NCI-H510A (cell line): ENCODE data around the gene UBE2QL1.

ENCODE experiments used
- DNase-seq: peaks from one replicate; lab custom pipeline; 2025; lab: John Stamatoyannopoulos, UW

UBE2QL1 gene, protein sequence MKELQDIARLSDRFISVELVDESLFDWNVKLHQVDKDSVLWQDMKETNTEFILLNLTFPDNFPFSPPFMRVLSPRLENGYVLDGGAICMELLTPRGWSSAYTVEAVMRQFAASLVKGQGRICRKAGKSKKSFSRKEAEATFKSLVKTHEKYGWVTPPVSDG

DNA sequence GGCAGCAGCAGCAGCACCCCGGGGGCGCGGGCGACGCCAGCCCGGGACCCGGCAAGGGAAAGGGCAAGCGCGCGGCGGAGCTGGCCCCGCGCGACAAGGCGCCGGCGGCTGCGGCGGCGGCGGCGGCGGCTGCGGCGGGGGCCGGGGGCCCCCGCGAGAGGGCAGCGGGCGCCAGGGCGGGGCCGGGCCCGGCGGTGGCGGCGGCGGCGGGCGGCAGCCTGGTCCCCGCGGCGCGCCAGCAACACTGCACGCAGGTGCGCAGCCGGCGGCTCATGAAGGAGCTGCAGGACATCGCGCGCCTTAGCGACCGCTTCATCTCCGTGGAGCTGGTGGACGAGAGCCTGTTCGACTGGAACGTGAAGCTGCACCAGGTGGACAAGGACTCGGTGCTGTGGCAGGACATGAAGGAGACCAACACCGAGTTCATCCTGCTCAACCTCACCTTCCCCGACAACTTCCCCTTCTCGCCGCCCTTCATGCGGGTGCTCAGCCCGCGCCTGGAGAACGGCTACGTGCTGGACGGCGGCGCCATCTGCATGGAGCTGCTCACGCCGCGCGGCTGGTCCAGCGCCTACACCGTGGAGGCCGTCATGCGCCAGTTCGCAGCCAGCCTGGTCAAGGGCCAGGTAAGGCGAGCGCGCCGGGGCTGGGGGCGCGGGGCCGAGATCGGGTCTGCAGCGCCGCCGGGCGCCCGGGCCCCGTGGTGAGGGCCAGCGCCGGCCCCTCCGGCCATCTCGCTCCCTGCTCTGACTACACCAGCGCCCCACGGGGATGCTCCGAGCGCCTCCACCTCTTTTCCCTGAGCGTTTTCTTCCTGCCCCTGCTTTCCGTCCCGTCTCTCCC is at the start of gene UBE2QL1:
Gene UBE2QL1, plus strand, starts transcription at position 238 of the 843 bp plus-strand sequence. Its CDS starts 35 bp downstream, at position 273.
- DNase-seq = peak; percentile 69

DNA sequence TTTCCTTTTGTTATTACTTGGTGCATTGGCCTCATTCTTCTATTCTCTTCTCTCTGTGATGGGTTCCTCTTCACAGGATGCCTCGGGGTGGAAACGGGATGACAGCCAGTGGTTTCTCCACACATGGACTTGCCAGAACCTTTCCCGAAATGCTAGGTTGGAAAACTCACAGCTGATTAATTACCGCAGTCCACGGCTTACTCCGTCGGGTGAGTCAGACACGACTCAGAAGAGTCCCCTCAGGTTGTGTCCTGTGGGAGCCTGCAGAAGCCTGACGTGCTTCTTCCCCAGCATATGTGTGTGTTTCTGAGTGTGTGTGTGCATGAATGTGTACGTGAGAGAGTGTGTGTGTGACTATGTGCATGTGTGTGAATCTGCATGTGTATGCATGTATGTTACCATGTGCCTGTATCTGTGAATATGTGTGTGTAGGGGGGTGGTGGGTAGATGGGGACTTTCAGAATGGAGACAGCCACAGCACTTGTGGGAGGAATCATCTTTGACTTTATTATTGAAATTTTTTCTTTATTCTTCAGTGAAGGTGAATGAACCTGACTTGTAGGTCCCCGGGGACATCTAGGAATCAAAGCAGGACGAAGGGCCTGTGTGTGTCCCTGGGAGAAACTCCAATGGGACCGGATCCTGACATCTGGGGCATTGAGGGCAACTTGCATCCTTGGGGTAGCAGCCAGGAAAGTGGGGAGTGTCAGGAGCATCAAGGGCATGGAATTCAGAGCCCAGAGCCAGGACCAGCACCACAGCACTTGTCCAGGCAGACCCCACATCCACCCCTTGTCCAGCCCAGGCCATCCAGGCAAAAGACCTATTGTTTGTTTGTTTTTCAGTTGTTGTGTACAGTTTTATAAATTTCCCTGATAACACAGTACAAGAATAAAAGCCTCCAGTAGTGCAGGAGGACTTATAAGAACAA is 48.4 kb upstream of the UBE2QL1 start:
- no peak for DNase-seq

DNA sequence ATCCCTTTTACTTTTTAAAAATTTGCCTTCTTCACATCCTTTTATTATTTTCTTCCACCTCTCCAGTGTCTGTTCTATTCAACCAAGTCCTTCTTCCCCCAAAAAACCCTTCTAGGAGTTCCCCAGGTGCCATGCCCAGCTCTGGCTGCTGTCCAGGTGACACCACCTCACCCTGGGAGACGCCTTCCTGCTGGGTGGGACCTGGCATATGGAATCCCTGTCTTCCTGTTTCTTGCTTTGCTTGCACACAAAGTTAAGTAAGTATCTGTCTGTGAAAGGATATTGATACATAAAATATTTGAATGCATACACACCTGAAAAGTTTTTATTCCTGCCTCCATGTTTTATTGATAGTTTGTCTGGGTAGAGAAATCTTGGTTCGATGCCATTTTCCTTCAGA is 47.2 kb upstream of the UBE2QL1 start:
- no peak for DNase-seq

DNA sequence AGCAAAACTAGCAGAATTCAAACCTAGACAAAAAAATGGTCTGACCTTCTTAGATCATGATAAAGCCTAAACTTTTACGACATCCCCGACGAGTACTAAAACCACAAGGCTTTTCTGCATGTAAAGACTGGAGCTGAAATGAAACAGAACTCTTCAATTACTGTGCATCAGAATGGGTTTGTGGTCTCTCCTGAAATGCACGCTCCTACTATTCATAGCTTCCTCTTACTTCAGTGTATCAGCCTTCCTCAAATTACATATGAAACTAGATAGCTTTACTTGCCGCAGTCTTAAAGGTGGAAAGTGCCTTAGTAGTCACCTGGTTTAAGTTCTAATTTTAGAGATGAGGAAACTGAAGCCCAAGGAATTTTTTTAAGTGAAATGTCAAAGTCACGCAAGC is 45.7 kb upstream of the UBE2QL1 start:
- no peak for DNase-seq

DNA sequence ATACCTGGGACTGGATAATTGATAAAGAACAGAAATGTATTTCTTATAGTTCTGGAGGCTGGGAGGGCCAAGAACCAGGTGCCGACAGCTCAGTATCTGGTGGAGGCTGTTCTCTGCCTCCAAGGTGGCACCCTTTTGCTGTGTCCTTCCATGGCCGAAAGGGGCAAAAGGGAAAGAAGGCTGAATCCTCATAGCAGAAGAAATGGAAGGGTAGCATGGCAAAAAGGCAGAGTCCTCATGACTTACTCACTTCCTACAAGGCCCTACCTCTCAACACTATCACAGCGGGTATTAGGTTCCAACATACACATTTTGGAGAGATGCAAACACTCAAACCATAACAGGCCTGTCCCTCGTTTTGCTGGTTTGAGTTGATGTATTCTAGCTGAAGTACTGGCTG is 45.2 kb upstream of the UBE2QL1 start:
- DNase-seq = no peak

DNA sequence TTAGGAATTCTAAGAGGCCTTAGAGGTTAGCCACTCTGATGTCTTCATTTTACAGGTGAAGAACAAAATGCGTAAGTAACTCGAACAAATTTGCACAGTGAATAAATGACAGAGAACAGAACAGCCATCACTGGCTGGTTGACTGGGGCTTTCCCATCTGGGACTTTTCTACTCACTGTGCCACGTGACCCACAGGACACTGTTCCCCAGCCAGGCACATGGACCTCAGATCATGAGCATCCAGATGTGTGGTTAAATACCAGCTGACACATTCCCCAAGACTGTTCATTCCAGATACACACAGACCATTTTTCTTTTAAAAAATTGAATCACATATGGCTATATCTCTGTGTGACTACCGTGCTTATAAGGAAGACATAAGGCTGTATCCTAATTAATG is 44.5 kb upstream of the UBE2QL1 start:
- no peak for DNase-seq

DNA sequence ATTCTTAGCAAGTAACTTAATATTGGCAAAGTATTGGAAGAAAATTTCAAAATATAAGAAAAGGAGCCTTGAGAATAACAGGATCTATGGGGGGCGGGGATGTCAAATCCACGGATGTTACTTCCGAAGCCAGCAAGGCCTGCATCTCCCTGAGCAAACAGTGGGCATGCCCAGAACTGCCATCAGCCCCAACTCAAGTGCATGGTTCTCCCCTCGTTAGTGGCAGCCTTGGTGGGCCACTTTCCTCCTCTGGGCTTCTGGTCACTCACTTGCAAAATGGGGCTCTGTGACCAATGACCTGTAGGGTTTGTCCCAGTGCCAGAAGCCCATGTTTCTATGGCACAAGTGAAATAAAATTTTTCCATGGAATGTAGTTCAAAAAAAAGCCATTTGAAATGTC is 43.1 kb upstream of the UBE2QL1 start:
- no peak for DNase-seq

DNA sequence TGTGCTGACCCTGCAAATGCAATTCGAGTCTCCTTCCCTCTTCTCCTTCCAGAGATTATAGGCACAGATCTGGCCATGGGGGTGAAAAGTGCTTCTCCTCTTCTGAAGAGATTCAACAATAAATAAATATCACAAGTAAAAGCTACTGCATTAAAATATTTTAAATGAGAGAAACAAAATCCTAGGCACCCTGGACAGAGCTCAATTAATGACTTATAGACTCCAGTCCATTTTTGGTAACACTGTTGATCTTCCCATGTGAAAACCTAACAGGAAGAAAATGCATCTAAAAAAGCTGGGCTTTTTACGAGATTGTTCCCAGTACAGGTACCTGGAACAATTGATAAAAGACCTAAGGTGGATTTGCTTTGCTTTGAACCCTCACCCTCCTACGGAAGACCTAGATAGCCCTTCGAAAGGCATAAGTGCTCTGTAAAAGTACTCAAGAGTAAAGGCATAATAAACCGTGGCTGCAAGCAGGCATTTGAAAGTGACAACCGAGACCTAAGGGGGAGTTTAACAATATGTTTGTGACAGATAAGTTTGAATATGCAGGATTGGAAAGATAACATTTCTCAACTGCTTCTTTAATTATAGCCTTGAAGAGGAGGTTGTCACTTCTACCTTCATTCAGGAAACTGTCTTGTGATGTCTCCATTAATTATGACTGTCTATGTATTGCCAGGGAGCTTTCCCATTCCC is 41.0 kb upstream of the UBE2QL1 start:
- DNase-seq = no peak

DNA sequence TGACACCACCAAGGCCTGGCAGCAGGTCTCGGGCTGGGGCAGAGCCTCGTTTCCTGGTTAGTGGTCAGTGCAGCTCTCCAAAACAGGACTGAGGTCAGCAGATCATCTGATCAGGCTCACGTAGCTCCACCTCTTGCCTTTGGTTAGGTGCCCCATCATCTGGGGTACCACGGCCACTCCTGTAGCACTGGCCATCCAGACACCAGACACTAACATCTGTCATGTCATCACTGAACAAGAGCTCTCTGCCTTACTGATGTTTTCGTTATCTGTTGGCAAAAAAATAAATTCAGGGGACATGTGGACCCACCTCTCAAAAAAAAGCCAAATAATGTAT is 40.4 kb upstream of the UBE2QL1 start:
- DNase-seq = no peak

DNA sequence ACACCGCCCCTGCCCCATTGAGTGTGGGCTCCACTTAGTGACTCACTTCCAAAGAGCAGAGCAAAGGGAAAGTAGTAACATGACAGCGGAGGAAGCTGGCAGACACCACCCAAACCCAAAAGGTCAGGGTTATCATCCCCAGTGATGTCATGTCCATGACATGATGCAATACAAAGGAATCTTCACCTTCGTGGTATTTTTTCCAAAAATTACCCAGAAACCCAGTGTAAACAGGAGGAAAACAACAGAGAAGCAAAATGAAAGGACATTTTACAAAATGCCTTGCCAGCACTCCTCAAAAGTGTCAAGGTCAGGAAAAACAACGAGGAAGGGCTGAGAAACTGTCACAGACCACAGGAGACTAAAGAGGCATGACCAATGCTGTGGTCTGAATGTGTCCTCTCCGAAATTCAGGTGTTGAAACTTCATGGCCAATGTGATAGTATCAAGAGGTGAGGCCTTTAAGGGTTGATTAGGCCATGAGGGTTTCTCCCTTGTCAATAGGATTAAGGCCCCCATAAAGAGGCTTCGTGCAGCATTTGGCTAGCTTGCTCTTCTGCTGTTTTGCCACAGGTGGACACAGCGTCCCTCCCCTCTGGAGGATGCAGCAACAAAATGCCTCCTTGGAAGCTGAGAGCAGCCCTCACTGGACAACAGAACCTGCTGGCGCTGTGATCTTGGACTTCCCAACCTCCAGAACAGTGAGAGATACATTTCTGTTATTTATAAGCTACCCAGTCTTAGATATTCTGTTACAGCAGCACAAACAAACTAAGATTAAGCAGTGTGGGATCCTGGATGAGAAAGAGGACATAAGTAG is 39.8 kb upstream of the UBE2QL1 start:
- DNase-seq = no peak

DNA sequence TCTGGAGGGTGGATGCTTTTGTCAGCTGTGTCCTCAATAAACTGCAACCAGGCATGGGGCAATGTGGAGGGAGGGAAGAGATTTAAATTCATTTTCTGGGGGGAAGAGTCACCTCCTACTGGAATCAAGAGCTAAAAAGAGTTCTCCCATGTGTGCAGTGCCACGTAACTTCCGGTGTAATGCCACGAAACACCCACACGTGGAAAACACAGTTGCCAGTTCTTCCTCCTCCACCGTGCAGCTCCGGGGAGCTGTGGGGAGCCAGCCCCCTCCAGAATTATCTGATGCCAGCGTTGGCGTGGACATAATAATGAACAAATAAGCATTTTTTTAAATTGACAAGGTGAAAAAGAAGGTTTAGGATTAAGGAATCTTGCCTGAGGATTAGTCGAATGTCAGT is 38.2 kb upstream of the UBE2QL1 start:
- DNase-seq = no peak

DNA sequence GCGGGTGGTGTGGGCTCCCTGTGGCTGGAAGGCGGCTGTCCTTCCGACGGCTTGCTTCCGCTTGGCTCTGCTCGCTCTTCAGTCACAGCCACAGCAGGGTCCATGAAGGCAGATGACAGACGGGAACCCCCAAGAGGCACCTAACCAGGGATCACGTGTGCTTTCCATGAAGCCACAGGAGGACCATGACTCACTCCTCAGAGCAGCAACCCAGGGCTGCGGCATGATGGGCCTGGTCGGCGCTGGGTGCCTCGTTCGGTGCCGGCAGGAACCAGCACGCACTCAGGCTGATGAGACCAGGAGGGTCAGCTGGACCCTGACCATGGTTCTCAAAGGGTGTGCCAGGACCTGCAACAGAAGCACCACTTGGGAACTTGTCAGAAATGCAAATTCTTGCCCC is 37.5 kb upstream of the UBE2QL1 start:
- DNase-seq = no peak

DNA sequence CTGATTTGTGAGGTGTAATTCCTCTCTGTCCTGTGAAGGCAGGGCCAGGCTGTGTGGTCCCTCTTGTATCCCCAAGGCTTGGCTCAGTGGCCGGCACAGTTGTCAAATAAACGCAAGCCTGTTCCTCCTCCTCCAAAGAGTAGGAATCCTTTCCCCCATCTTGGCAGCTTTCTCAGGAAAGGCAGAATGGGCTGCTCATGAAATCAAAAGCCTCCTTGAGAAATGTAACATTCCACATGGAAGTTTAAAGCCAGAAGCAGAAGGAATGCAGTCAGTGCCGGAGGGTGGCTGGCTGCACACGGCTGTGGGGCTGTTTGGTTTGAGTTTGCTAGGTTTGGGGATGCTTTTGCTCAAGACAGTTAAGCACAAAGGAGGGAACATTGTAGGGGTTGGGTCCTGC is 35.8 kb upstream of the UBE2QL1 start:
- DNase-seq = no peak

DNA sequence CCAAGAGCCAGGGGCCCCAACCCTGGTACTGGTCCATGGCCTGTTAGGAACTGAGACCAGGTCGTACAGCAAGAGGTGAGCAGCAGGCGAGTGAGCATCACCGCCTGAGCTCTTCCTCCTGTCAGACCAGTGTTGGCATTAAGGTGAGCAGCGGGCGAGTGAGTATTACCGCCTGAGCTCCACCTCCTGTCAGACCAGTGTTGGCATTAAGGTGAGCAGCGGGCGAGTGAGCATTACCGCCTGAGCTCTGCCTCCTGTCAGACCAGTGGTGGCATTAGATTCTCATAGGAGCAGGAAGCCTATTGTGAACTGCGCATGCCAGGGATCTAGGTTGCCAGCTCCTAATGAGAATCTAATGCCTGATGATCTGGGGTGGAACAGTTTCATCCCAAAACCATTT is 31.0 kb upstream of the UBE2QL1 start:
- no peak for DNase-seq

DNA sequence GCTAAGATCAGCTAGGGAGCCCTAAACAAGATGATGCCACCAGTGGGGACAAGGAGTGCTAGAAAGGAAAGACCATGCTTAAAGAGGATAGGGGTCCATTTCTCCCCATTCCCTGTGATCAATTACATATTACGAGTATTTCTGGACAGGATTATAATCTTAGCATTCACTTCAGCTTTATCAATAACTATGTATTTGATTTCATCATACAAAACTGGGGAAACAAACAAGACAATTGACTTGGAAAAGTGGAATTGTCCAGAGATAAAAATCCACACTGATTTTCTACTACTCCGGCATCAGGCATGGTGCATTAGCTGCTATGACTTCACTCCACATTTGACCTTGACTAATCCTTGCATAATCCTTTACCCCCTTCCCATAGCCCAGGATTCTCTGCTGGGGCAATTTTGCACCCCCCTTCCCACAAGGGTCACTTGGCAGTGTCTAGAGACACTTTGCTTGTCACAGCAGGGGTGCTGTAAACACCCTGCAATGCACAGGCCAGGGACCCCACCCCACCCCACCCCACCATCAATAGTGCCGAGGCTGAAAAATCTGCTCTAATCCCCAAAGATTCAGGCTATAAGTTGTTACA is 29.9 kb upstream of the UBE2QL1 start:
- no peak for DNase-seq

DNA sequence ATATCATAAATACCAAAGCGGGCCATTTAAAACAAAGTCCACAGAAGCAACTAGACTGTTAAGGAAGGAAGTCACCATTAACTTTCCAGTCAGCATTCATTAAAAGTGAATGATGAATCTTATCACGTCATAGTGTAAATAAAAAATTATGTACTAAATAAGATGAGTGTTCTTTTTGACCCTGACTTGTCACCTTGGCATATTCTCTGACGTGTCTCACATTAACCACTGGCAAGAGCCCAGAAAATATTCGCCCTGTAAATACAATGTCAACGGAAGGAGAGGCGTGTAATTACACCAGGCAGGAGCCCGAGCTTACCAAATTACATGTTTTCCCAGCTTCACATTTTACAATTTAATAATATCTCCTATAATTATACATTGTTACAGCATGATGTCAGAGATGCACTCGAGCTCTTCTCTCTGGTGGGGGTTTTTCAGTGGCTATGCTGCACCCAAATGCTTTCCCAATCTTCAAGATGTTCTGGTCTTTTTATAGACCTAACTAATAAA is 29.3 kb upstream of the UBE2QL1 start:
- no peak for DNase-seq

DNA sequence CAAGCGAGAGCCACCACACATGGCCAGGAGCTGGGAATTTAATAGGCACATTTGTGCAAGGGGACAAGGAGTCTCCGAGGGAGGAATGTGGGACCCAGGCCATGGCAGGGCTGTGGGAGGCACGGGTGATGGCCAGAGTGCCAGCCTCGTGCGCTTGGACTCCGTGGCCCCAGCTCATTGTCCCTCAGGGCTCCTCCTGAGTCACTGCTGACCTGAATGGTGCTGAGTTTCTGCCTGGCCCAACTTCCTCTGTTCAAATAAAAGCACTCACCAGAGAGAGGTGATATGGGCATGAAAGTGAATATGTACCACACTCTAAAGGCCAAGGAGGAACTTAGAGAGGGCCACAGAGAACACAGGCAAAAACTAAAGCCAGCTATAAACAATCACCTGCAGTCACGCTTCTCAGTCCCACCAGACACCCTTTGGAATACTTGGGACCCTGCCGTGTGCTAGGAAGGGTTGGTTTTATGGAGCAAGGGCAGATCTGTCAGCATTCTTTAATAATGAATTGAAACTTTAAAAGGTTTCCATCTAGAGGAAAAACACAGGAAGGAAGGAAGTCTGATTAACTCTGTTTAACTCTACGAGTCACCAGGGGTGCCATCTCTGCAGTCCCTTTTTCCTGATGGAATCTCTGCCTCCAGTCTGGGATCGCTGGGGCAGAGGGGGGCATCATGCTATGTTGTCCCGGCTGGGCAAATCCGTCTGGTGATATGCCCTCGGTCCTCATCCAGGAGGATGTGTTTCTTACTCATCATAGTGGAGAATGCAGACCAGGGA is 25.1 kb upstream of the UBE2QL1 start:
- DNase-seq = no peak

DNA sequence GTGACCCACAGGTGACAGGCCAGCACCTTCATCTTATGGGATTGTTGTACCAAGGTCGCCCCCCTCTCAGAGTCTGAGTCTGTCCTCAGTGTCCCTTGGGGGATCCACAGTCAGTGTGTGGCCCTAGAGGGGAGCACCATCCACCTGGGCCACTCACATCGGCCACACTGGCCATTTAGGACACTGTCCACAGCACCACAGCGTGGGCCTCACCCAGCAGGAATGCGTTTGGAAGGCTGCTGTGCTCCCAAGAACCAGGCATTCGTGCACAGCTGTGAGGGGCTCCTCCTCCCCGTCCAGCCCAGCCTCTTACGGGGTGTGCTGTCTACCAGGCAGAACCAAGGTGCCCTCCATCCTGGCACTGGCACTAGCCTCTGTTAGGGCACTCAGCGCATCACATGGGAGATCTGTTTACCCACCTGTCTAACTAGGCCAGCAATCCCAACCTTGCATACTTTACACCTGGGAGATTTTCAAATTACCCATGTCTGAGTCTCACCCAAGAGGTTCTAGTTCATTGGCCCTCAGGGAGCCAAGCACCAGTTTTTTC is 24.5 kb upstream of the UBE2QL1 start:
- DNase-seq = peak; percentile 80

DNA sequence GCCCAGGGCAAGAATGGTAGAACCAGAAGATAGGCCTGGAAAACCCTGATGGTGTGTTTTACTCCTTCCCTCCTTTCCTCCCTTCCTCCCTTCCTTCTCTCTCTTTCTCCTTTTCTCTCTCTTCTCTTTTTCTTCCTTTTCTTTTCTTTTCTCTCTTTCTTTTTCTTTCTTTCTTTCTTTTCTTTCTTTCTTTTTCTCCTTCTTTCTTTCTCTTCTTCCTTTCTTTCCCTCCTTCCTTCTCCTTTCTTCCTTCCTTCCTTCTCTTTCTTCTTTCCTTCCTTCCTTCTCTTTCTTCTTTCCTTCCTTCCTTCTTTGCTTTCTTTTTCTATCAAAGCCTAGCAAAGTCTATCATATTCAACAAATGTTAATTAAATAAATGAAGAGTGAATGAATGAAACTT is 24.0 kb upstream of the UBE2QL1 start:
- no peak for DNase-seq

DNA sequence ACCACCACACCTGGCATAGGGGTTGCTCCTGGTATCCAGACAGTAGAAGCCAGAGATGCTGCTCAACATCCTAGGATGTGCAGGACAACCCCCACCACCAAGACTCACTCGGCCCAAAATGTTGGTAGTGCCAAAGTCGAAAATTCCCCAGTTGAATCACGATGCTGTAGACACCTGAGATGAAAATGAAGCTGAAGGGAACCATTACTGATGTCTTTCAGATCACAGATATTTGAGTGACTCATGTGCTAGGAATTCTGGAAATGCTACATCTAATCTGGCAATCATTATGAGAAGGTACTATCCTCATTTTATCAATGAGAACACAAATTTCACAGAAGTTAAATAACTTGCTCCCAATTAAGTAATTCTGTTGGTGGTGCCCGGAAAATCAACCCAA is 21.0 kb upstream of the UBE2QL1 start:
- DNase-seq = no peak
